A549 (cell line): ENCODE measurements around the gene COBL. TPM values are rescaled to one million over a fixed set of nuclear protein-coding genes. Genes with fewer than 3 reads are reported as not detected.

ENCODE experiments used
- ATAC-seq, 2 experiments: fragments of 200-7000 bp in 1 of 2; fragments of >200 bp in 1 of 2; cut with Nextera tagmentation in 1 of 2; cut with Tn5 transposase in 1 of 2; 3 replicates each; pipeline versions ENCODE4 v1.8.0 to v1.9.1; 2018 to 2020; ENCODE audit warnings: mild to moderate bottlenecking in 1 of 2, moderate library complexity in 1 of 2
- CTCF ChIA-PET: fragments of 300-600 bp; sonication (Branson Sonifier 250); formaldehyde crosslinking; extraction: SDS; loops from one replicate; lab custom pipeline; 2021; ENCODE audit warnings: antibody characterized with exemption, inconsistent platforms; lab: Yijun Ruan, JAX
- POLR2A ChIA-PET: fragments of 350-600 bp; formaldehyde crosslinking; extraction: SDS; loops from one replicate; lab custom pipeline; 2021; ENCODE audit warnings: antibody characterized with exemption, inconsistent platforms; lab: Yijun Ruan, JAX
- DNase-seq, 2 experiments: peaks; one replicate each; pipeline versions ENCODE4 v3.0.0 to v3.0.0-alpha.2; 2011 to 2016; ENCODE audit warnings: low read depth in 1 of 2, low spot score in 1 of 2
- FAIRE-seq: peaks from 2 replicates; lab custom pipeline; 2011; peaks lifted over from hg19 to GRCh38; lab: Jason Lieb, UNC
- H3K27ac ChIP-seq, 2 experiments: fragments of >200 bp; sonication (Bioruptor Twin); formaldehyde crosslinking; 3 replicates each; pipeline ENCODE4 v1.5.1; 2016 to 2017
- H3K4me1 ChIP-seq: fragments of >200 bp; sonication (Bioruptor Twin); formaldehyde crosslinking; 3 replicates; pipeline ENCODE4 v1.6.1; 2016
- H3K4me2 ChIP-seq: fragments of >200 bp; sonication (Bioruptor Twin); formaldehyde crosslinking; 3 replicates; pipeline ENCODE4 v1.6.1; 2016
- H3K4me3 ChIP-seq: fragments of >200 bp; sonication (Bioruptor Twin); formaldehyde crosslinking; 3 replicates; pipeline ENCODE4 v1.5.1; 2016
- H3K9me3 ChIP-seq: fragments of >200 bp; sonication (Bioruptor Twin); formaldehyde crosslinking; 3 replicates; pipeline ENCODE4 v1.6.1; 2016
- ATOH8 ChIP-seq: fragments of 250-450 bp; sonication (Bioruptor Pico); IDR thresholded peaks from 2 replicates; pipeline ENCODE4 v1.5.0; 2020; ENCODE audit warnings: low read depth, mild to moderate bottlenecking, moderate library complexity
- BCL3 ChIP-seq: fragments of >200 bp; sonication (Bioruptor Twin); formaldehyde crosslinking; IDR thresholded peaks from 3 replicates; pipeline ENCODE4 v1.6.1; 2016
- E2F6 ChIP-seq: IDR thresholded peaks from 2 replicates; pipeline ENCODE4 v1.6.1; 2012; ENCODE audit warnings: low read depth, borderline replicate concordance
- EP300 ChIP-seq, 2 experiments: fragments of >200 bp; sonication (Bioruptor Twin); formaldehyde crosslinking; IDR thresholded peaks; 2 replicates in 1 of 2; 3 replicates in 1 of 2; pipeline ENCODE4 v1.6.1; 2016 to 2017
- ESRRA ChIP-seq: fragments of 150-350 bp; IDR thresholded peaks from 2 replicates; pipeline ENCODE4 v1.6.1; 2014; ENCODE audit warnings: mild to moderate bottlenecking, low read length, borderline replicate concordance
- FOSB ChIP-seq: fragments of 250-450 bp; sonication (Bioruptor Pico); IDR thresholded peaks from 2 replicates; pipeline ENCODE4 v1.5.0; 2020; ENCODE audit warnings: mild to moderate bottlenecking, moderate library complexity
- FOXS1 ChIP-seq: fragments of 250-450 bp; sonication (Bioruptor Pico); IDR thresholded peaks from 2 replicates; pipeline ENCODE4 v1.5.0; 2020; ENCODE audit warnings: mild to moderate bottlenecking, moderate library complexity
- HOXB13 ChIP-seq: fragments of 250-450 bp; sonication (Bioruptor Pico); IDR thresholded peaks from 2 replicates; pipeline ENCODE4 v1.5.0; 2020; ENCODE audit warnings: low read depth, mild to moderate bottlenecking, moderate library complexity
- HOXB5 ChIP-seq: fragments of 250-450 bp; sonication (Bioruptor Pico); IDR thresholded peaks from 2 replicates; pipeline ENCODE4 v1.5.0; 2020; ENCODE audit warnings: mild to moderate bottlenecking, moderate library complexity
- JUNB ChIP-seq: fragments of >200 bp; sonication (Bioruptor Twin); formaldehyde crosslinking; IDR thresholded peaks from 2 replicates; pipeline ENCODE4 v1.6.1; 2016
- KDM1A ChIP-seq: fragments of 200-600 bp; sonication (generic); IDR thresholded peaks from 2 replicates; pipeline ENCODE4 v1.6.1; 2016; ENCODE audit warnings: low read depth, mild to moderate bottlenecking
- KDM5A ChIP-seq: fragments of 200-600 bp; sonication (generic); IDR thresholded peaks from 2 replicates; pipeline ENCODE4 v1.6.1; 2016; ENCODE audit warnings: antibody characterized with exemption, mild to moderate bottlenecking
- MAFK ChIP-seq: fragments of 450-650 bp; IDR thresholded peaks from 2 replicates; pipeline ENCODE4 v1.6.1; 2014; ENCODE audit not compliant: partially characterized antibody
- RCOR1 ChIP-seq: fragments of 150-350 bp; IDR thresholded peaks from 2 replicates; pipeline ENCODE4 v1.6.1; 2014; ENCODE audit warnings: antibody characterized with exemption, low read length, low read depth
- REST ChIP-seq: fragments of 200-600 bp; sonication (generic); IDR thresholded peaks from 2 replicates; pipeline ENCODE4 v1.6.1; 2016; ENCODE audit warnings: antibody characterized with exemption, mild to moderate bottlenecking, moderate library complexity
- SMC3 ChIP-seq: fragments of >200 bp; sonication (Bioruptor Twin); formaldehyde crosslinking; IDR thresholded peaks from 3 replicates; pipeline ENCODE4 v1.6.1; 2018; ENCODE audit warnings: inconsistent platforms
- WGBS: methylation state at CpG from one replicate; pipeline ENCODE4 v1.1.6; 2017; ENCODE audit errors: missing lambda C conversion rate; 5-methylcytosine and 5-hydroxymethylcytosine counted together
- polyA plus RNA-seq, 4 experiments: library from polyadenylated mRNA; depleted of rRNA in 3 of 4; stranded (reverse); fragments of >200 nt; fragmentation: RNase III in 1 of 4; extraction: RNeasy Plus Mini Kit Qiagen cat#74134 plus additional on column Dnase treatment in 1 of 4; gene quantifications; 2 replicates in 3 of 4; 3 replicates in 1 of 4; pipeline ENCODE4 v1.2.3, GENCODE V29; 2011 to 2017

The COBL gene
- polyA plus RNA-seq, 2 of the 4 experiments (the other 2 are of a cell fraction): 1.5 to 7.4 TPM

- no peak for FAIRE-seq
- 81% methylated on average over 12 of the region's 12 CpGs for WGBS
- CTCF ChIA-PET: interaction anchor here (0.9 to 3.5 kb wide), 3 partner anchors 8 to 17 kb away, joined by 3 to 16 read pairs (median 3); no protein-coding TSS in a partner anchor
- TF ChIP-seq HOXB13 (CRISPR knock-in tag) (no peak), ESRRA (no peak), SMC3 (no peak), BCL3 (no peak), RCOR1 (no peak)
- TF ChIP-seq, all 56 proteins: peak for 0
- POLR2A ChIA-PET: no interaction called here
- Histone ChIP-seq H3K4me2 (no peak overlapping the region), H3K9me3 (no peaks in the 10 kb centered on the region), H3K27ac (no peak overlapping the region), H3K4me3 (no peak overlapping the region), H3K4me1 (no peaks in the 10 kb centered on the region)
- ATAC-seq (no peak), DNase-seq (no peak)
Measured at GRCh38 chr7:51085034-51085692, 231.4 kb downstream of the COBL start.

- CTCF ChIA-PET: interaction anchor here (1.0 to 3.5 kb wide), 2 partner anchors 16 to 31 kb away, joined by 4 to 16 read pairs; no protein-coding TSS in a partner anchor
- WGBS: 82% methylated on average over 8 of the region's 8 CpGs
- no peak for FAIRE-seq
Measured at GRCh38 chr7:51084121-51084520, 232.5 kb downstream of the COBL start.

GRCh38 chr7:51082940-51083533 lies 233.6 kb downstream of the COBL start:
- no peak for FAIRE-seq
- Histone ChIP-seq H3K4me3 (no peak overlapping the region), H3K4me1 (no peaks in the 10 kb centered on the region), H3K4me2 (no peak overlapping the region), H3K27ac (no peak overlapping the region), H3K9me3 (no peaks in the 10 kb centered on the region)
- ChIA-PET POLR2A (no interaction called here), CTCF (interaction anchor here (0.7 to 3.5 kb wide), 4 partner anchors 15 to 547 kb away, joined by 3 to 16 read pairs (median 4); no protein-coding TSS in a partner anchor)
- TF ChIP-seq KDM5A (no peak), KDM1A (no peak), HOXB5 (no peak), FOXS1 (CRISPR knock-in tag) (no peak), ATOH8 (CRISPR knock-in tag) (no peak), MAFK (no peak), FOSB (no peak), E2F6 (no peak)
- 86% methylated on average over 11 of the region's 14 CpGs for WGBS
- no peak for DNase-seq
- ATAC-seq: no peak

More at GRCh38 chr7:51084121-51084520, 232.5 kb downstream of the COBL start:
- POLR2A ChIA-PET: no interaction called here
- Histone ChIP-seq H3K27ac (no peak overlapping the region), H3K4me1 (no peaks in the 10 kb centered on the region), H3K4me3 (no peak overlapping the region)
- DNase-seq (no peak), ATAC-seq (no peak)
- no peak for TF ChIP-seq REST
- TF ChIP-seq MAFK: no peak
- no peak for TF ChIP-seq EP300 (IDR thresholded peaks at IDR 0.05)
- no peak for TF ChIP-seq JUNB
- no peak for TF ChIP-seq FOSB
- TF ChIP-seq, all 56 proteins: peak for 0
- Histone ChIP-seq H3K4me2 (no peak overlapping the region), H3K9me3 (no peaks in the 10 kb centered on the region)
